ENCODE data around the gene DYRK1B.

- TF ChIP-seq, protein P1, sequence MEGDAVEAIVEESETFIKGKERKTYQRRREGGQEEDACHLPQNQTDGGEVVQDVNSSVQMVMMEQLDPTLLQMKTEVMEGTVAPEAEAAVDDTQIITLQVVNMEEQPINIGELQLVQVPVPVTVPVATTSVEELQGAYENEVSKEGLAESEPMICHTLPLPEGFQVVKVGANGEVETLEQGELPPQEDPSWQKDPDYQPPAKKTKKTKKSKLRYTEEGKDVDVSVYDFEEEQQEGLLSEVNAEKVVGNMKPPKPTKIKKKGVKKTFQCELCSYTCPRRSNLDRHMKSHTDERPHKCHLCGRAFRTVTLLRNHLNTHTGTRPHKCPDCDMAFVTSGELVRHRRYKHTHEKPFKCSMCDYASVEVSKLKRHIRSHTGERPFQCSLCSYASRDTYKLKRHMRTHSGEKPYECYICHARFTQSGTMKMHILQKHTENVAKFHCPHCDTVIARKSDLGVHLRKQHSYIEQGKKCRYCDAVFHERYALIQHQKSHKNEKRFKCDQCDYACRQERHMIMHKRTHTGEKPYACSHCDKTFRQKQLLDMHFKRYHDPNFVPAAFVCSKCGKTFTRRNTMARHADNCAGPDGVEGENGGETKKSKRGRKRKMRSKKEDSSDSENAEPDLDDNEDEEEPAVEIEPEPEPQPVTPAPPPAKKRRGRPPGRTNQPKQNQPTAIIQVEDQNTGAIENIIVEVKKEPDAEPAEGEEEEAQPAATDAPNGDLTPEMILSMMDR (conservative IDR thresholded peaks at IDR 0.05; ENCODE audit: low read depth, low read length), result no peak
- TF ChIP-seq EZH2 (IDR thresholded peaks at IDR 0.05; ENCODE audit: borderline replicate concordance, low read depth, low read length, poor library complexity, severe bottlenecking), result no peak
Measured at GRCh38 chr19:39826311-39826945, 7.5 kb downstream of the DYRK1B start.

All from A673 (cell line).